HepG2 (cell line): ENCODE data around the gene PLEKHA8. TPM values are rescaled to one million over a fixed set of nuclear protein-coding genes. Genes with fewer than 3 reads are reported as not detected.

Source experiments
- BCL6 ChIP-seq: IDR thresholded peaks from 2 replicates; pipeline ENCODE4 v1.6.1; 2016; ENCODE audit warnings: missing genetic modification reagents, missing compliant biosample characterization
- CBFB ChIP-seq: sonication (generic); formaldehyde crosslinking; IDR thresholded peaks from 2 replicates; pipeline ENCODE4 v1.4.0; 2020; ENCODE audit warnings: missing genetic modification reagents
- EEA1 ChIP-seq: sonication (generic); formaldehyde crosslinking; IDR thresholded peaks from 2 replicates; pipeline ENCODE4 v1.5.1; 2020; ENCODE audit warnings: mild to moderate bottlenecking, missing genetic modification reagents, borderline replicate concordance
- EP300 ChIP-seq, 3 experiments: sonication (generic) in 1 of 3; formaldehyde crosslinking in 1 of 3; IDR thresholded peaks; 2 replicates each; pipeline versions ENCODE4 v1.5.1 to v1.6.1; 2011 to 2020; ENCODE audit warnings: low read depth in 2 of 3, low read length in 2 of 3, borderline replicate concordance in 1 of 3, improper control_type of control experiment in 1 of 3, mild to moderate bottlenecking in 1 of 3, missing genetic modification reagents in 1 of 3, moderate library complexity in 1 of 3
- HES4 ChIP-seq: sonication (generic); formaldehyde crosslinking; IDR thresholded peaks from 2 replicates; pipeline ENCODE4 v1.9.0; 2021; ENCODE audit warnings: mild to moderate bottlenecking, missing genetic modification reagents, borderline replicate concordance
- NCOA1 ChIP-seq: sonication (generic); formaldehyde crosslinking; IDR thresholded peaks from 2 replicates; pipeline ENCODE4 v1.9.0; 2021; ENCODE audit warnings: missing genetic modification reagents
- PCBP2 ChIP-seq: fragments of 200-400 bp; formaldehyde crosslinking; optimal IDR thresholded peaks from 2 replicates; pipeline ENCODE3; 2018; ENCODE audit warnings: low read length, low read depth; ENCODE audit not compliant: poor library complexity, severe bottlenecking
- PLRG1 ChIP-seq: fragments of 450-650 bp; conservative IDR thresholded peaks from 2 replicates; pipeline ENCODE4 v1.6.1; 2016
- RBM22 ChIP-seq: fragments of 200-400 bp; formaldehyde crosslinking; optimal IDR thresholded peaks from 2 replicates; pipeline ENCODE3; 2017; ENCODE audit warnings: mild to moderate bottlenecking, low read length, moderate library complexity
- RFX5 ChIP-seq: IDR thresholded peaks from 2 replicates; pipeline ENCODE4 v1.6.1; 2011; ENCODE audit warnings: low read depth, low read length, improper control_type of control experiment
- SMAD9 ChIP-seq: sonication (generic); formaldehyde crosslinking; IDR thresholded peaks from 2 replicates; pipeline ENCODE4 v1.5.1; 2020; ENCODE audit warnings: mild to moderate bottlenecking, missing genetic modification reagents
- TSC22D2 ChIP-seq: sonication (generic); formaldehyde crosslinking; IDR thresholded peaks from 2 replicates; pipeline ENCODE4 v1.5.1; 2020; ENCODE audit warnings: missing genetic modification reagents, mild to moderate bottlenecking, borderline replicate concordance
- ZBTB33 ChIP-seq: sonication (generic); formaldehyde crosslinking; IDR thresholded peaks from 2 replicates; pipeline ENCODE4 v1.4.0; 2020; ENCODE audit warnings: missing genetic modification reagents
- ZFP82 ChIP-seq: sonication (generic); formaldehyde crosslinking; IDR thresholded peaks from 2 replicates; pipeline ENCODE4 v1.5.1; 2020; ENCODE audit warnings: mild to moderate bottlenecking, missing genetic modification reagents, borderline replicate concordance
- ZNF335 ChIP-seq: sonication (generic); formaldehyde crosslinking; IDR thresholded peaks from 2 replicates; pipeline ENCODE4 v1.4.0; 2020; ENCODE audit warnings: missing genetic modification reagents
- ZNF639 ChIP-seq: conservative IDR thresholded peaks from 2 replicates; pipeline ENCODE4 v1.6.1; 2018; ENCODE audit warnings: missing genetic modification reagents
- ZNF788 ChIP-seq: sonication (generic); formaldehyde crosslinking; IDR thresholded peaks from 2 replicates; pipeline ENCODE4 v1.5.0; 2020; ENCODE audit warnings: mild to moderate bottlenecking, missing genetic modification reagents, borderline replicate concordance
- polyA plus RNA-seq, 8 experiments: library from polyadenylated mRNA; depleted of rRNA in 3 of 8; stranded (reverse) in 7 of 8; unstranded in 1 of 8; fragments of >200 nt; fragmentation: Illumina TruSeq in 4 of 8; extraction: Trizol in 4 of 8; gene quantifications; 2 replicates each; pipeline versions ENCODE4 v1.2.1 to v1.2.3, GENCODE V29; 2011 to 2016; ENCODE audit warnings: low read depth in 4 of 8, missing spikeins in 1 of 8, mixed read lengths in 1 of 8; ENCODE audit not compliant: insufficient read depth in 1 of 8
- total RNA-seq, 5 experiments: library from RNA; depleted of rRNA; stranded (reverse); fragments of >200 nt; fragmentation: Illumina TruSeq; extraction: Trizol; gene quantifications; 2 replicates each; pipeline ENCODE4 v1.2.3, GENCODE V29; 2016; ENCODE audit warnings: low read depth in 1 of 5
- TF ChIP-seq, protein P1 (sequence below): sonication (generic); formaldehyde crosslinking; IDR thresholded peaks from 2 replicates; pipeline ENCODE4 v1.5.1; 2020; ENCODE audit warnings: missing genetic modification reagents, mild to moderate bottlenecking, borderline replicate concordance
- TF ChIP-seq, protein P2 (sequence below): sonication (generic); formaldehyde crosslinking; conservative IDR thresholded peaks from 2 replicates; pipeline ENCODE4 v1.4.0; 2020; ENCODE audit warnings: missing genetic modification reagents
- TF ChIP-seq, protein P3 (sequence below): sonication (generic); formaldehyde crosslinking; IDR thresholded peaks from 2 replicates; pipeline ENCODE4 v1.4.0; 2020; ENCODE audit warnings: missing genetic modification reagents
- TF ChIP-seq, protein P4 (sequence below): sonication (generic); formaldehyde crosslinking; IDR thresholded peaks from 2 replicates; pipeline ENCODE4 v1.5.0; 2020; ENCODE audit warnings: missing genetic modification reagents, mild to moderate bottlenecking, borderline replicate concordance

The PLEKHA8 gene
- total and polyA plus RNA-seq, 2 of the 13 experiments (the other 11 are each of a cell fraction or from before 2014, with no cell fraction given) = 12.5 to 26.4 TPM

GRCh38 chr7:30135301-30136116, 107.3 kb downstream of the PLEKHA8 start (continued):
- no peak for TF ChIP-seq EP300 (IDR thresholded peaks at IDR 0.05; ENCODE audit: low read depth in 2 of 2, low read length in 2 of 2)
- no peak for TF ChIP-seq EP300 (CRISPR knock-in tag; IDR thresholded peaks at IDR 0.05; ENCODE audit: borderline replicate concordance)
- TF ChIP-seq ZNF639 (CRISPR knock-in tag) = no peak
- TF ChIP-seq ZNF335 (CRISPR knock-in tag) = no peak
- TF ChIP-seq BCL6 (CRISPR knock-in tag) = no peak
- no peak for TF ChIP-seq RFX5
- TF ChIP-seq HES4 (CRISPR knock-in tag) = no peak
- no peak for TF ChIP-seq RBM22
- TF ChIP-seq, protein P1, sequence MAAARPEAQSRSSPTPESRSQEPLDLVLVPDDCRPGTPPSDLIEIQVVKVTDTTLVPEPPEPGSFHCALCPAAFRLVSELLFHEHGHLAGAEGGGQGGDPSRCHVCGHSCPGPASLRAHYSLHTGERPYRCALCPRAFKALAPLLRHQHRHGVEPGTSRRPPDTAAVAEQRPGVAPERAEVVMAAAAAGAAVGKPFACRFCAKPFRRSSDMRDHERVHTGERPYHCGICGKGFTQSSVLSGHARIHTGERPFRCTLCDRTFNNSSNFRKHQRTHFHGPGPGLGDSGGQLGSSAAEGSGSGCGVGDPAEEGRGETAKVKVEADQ (CRISPR knock-in tag) = no peak
- no peak for TF ChIP-seq ZBTB33
- TF ChIP-seq CBFB = no peak
- TF ChIP-seq EEA1 (CRISPR knock-in tag) = no peak
- no peak for TF ChIP-seq NCOA1 (CRISPR knock-in tag)
- TF ChIP-seq ZFP82 (CRISPR knock-in tag) = no peak
- no peak for TF ChIP-seq SMAD9 (CRISPR knock-in tag)
- TF ChIP-seq PCBP2 = no peak
- TF ChIP-seq, protein P2, sequence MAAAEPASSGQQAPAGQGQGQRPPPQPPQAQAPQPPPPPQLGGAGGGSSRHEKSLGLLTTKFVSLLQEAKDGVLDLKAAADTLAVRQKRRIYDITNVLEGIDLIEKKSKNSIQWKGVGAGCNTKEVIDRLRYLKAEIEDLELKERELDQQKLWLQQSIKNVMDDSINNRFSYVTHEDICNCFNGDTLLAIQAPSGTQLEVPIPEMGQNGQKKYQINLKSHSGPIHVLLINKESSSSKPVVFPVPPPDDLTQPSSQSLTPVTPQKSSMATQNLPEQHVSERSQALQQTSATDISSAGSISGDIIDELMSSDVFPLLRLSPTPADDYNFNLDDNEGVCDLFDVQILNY (CRISPR knock-in tag) = no peak
- no peak for TF ChIP-seq PLRG1
- no peak for TF ChIP-seq TSC22D2 (CRISPR knock-in tag)
- TF ChIP-seq ZNF788 (CRISPR knock-in tag) = peak; percentile 59; the same call in 1 of the 2 replicates
- TF ChIP-seq, protein P3, sequence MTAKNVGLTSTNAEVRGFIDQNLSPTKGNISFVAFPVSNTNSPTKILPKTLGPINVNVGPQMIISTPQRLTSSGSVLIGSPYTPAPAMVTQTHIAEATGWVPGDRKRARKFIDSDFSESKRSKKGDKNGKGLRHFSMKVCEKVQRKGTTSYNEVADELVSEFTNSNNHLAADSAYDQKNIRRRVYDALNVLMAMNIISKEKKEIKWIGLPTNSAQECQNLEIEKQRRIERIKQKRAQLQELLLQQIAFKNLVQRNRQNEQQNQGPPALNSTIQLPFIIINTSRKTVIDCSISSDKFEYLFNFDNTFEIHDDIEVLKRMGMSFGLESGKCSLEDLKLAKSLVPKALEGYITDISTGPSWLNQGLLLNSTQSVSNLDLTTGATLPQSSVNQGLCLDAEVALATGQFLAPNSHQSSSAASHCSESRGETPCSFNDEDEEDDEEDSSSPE (CRISPR knock-in tag) = no peak
- TF ChIP-seq, protein P4, sequence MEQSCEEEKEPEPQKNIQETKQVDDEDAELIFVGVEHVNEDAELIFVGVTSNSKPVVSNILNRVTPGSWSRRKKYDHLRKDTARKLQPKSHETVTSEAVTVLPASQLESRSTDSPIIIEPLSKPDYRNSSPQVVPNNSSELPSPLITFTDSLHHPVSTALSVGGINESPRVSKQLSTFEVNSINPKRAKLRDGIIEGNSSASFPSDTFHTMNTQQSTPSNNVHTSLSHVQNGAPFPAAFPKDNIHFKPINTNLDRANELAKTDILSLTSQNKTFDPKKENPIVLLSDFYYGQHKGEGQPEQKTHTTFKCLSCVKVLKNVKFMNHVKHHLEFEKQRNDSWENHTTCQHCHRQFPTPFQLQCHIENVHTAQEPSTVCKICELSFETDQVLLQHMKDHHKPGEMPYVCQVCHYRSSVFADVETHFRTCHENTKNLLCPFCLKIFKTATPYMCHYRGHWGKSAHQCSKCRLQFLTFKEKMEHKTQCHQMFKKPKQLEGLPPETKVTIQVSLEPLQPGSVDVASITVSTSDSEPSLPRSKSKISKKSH (CRISPR knock-in tag) = peak; percentile 56; the same call in 1 of the 2 replicates
